ENCODE results near the gene RFPL3.
"Not testable (repeated sequence)": the region's sequence is repeated elsewhere in the genome, so short reads cannot be mapped to it uniquely, and the experiment has no call there.

RFPL3 gene
- 0 reads per million in 4 experiments for total RNA-seq

DNA sequence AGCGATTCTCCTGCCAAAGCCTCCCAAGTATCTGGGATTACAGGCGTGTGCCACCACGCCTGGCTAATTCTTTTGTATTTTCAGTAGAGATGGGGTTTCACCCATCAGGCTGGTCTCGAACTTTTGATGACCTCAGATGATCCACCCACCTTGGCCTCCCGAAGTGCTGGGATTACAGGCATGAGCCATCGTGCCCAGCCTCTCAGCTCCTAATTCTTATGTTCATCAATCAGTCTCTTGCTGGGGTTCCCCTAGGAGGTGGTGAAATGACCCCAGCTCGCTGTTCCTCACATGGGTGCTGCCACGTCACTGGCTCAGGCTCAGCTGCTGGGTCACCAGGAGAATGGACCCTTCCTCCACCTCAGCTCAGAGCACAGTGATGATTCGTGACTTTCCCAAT is at the start of gene RFPL3:
Gene RFPL3 (plus strand): TSS at position 301 of the 400 bp plus-strand sequence. CDS start 205 bp downstream, outside the sequence.
- not testable (repeated sequence) for DNase-seq

GRCh38 chr22:32308191-32308590 is 49.5 kb upstream of the RFPL3 start:
- no peak for DNase-seq

DNA sequence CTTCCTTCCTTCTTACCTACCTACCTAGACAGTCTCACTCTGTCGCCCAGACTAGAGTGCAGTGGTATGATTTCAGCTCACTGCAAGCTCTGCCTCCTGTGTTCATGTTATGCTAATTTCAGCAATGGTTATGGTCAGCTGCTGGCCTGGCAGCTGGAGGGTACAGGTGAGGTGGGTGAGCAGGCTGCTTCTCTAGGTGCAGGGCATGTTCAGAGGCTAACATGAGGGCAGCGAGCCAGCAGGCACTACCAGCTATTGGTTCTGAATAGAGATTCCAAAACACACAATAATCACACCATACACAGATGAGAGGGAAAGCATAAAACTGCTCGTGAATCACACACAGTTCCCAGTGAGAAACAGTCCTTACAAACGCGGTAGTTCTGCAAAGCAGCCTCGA is 48.7 kb upstream of the RFPL3 start:
- no peak for DNase-seq

DNA sequence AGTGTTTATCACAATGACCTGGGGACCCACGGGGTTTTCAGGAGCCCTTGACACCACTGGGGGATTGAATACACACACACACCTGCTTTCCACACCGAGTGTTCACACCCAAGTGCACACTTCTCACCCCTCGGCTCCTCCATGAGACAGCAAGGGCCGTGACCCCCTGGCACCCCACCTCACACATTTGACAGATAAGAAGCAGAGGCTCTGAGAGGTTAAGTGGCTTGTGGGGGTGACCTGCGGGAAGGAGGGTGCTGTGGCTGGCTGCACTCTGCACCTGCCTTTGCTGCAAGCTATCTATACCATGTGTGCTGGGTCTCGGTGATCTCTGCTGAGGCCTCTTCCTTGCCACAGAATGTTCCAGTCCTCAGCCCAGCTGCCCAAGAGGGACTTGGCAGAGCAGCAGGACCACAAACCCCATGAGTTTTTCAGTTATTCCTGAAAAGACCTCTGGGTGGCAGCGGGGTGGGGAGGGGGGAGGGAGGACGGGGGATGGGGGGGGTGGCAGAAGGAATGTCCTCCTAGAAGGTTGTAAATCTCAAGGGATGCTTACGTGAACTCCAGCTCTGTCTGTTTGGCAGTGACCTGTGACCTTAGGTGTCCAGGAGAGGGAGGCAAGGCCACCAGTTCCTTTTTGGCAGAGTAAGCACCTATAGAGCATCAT is 47.9 kb upstream of the RFPL3 start:
- no peak for DNase-seq

DNA sequence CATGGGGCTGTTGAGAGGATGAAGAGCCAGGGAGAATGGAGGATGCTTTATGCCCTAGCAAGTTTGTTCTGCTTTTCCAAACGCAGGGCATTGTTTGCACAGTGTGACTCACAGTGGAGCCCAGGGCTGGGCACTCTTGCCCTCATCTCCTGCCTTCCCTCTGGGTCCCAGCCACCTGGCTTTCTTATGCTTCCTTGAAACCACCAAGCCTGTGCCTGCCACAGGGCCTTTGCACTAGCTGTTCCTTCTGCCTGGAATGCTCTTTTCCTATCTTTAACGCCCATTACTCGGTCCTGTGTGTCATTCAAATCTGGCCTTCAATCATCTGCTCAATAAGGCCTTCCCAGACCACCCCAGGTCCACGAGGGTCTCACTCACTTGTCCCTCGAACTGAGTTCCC is 46.9 kb upstream of the RFPL3 start:
- DNase-seq = no peak

DNA sequence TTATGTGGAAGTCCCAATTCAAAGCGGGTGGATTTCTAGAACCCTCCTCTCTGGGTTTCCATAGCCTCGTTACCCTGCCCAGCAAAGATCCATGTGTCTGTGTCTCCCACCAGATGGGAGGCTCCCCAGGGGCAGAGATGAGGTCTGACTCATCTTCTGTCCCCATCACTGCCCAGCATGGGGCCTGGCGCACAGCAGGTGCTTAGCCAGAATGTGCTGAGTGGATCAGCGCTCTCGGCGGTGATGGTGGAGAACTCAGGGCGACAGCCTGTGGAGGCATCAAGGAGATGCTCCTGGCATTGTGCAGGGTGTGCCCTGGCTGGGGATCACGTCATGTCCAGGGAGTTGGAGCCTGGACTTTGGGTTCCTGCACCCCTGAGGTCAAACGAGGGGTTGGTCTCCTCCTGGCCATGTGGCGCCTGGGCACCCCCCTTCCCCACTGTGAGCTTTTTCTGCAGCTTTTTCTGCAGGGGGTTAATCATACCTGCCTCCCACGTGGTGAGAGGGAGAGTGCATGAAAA is 46.1 kb upstream of the RFPL3 start:
- DNase-seq = no peak

DNA sequence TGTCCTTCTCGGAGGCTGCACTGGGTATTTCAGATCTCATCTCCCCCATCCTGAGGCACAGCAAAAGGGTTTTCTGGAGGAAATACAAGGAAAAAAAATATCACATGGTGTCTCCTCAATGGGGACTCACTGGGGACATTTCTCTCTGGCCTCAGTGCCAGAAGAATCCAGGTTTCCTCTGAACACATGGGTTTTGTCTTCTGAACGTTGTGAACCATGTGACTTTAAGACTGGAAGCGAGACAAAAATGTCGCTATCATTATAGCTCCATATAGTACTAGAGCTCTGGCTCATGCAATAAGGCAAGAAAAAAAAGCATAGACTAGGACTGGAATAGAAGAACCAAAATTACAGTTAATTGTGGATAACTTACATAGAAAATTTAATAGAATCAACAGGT is 44.9 kb upstream of the RFPL3 start:
- DNase-seq = no peak

GRCh38 chr22:32313532-32313931 is 44.1 kb upstream of the RFPL3 start:
- no peak for DNase-seq

DNA sequence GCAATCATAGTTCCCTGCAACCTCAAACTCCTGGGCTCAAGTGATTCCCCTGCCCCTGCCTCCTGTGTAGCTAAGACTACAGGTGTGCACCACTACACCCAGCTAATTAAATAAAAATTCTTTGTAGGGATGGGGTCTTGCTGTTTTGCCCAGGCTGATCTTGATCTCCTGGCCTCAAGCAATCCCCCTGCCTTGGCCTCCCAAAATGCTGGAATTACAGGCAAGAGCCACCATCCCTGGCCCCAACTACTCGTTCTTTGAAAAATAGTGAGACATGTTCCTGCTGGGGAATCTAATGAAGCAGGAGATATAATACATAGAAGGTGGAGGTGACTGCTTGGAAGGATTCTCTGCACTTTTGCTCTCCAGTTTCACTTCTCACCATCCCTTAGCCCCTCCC is 40.1 kb upstream of the RFPL3 start:
- DNase-seq = no peak

GRCh38 chr22:32318361-32318760 is 39.3 kb upstream of the RFPL3 start:
- DNase-seq = no peak

DNA sequence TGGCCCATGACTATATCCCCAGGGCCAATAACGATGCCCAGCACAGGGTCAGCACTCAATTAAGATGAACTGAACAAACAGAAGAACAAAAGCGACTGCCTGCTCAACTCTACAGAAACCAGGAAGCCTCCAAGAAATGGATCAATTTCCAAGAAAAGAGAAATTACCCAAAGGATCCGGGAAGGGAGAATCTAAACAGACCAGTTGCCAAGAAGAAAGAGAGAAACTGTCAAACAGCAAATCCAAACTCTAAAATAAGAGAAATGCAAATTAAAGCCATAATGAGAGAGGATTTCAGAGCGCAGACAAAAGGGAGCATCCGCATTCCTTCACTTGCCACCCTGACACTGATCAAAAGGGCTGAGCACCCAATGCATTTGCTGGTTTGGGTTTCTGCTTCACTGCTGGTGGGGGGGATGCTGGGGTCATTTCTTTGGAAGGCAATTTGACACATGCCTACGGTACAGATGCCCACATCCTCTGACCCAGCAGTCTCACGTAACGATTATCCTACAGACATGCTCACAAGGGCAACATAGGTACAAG is 37.7 kb upstream of the RFPL3 start:
- no peak for DNase-seq

DNA sequence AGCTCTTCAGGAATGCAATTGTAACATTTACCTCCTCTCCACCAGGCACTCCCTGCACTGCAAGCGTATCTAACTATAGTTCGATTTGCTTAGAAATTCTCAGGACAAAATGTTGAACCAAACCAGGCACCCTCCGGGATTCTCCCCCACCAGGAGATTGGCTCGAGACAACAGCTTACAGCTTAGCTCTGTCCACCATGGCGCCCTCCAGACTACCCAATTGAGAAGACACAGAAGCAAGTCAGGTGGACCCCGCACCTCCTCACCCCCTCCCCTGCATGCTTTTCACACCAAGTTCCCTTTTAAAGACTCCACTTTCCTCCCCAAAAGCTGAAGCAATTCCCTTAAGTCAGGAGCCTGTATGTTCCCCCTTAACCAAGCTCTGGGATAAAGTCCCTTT is 34.7 kb upstream of the RFPL3 start:
- no peak for DNase-seq

DNA sequence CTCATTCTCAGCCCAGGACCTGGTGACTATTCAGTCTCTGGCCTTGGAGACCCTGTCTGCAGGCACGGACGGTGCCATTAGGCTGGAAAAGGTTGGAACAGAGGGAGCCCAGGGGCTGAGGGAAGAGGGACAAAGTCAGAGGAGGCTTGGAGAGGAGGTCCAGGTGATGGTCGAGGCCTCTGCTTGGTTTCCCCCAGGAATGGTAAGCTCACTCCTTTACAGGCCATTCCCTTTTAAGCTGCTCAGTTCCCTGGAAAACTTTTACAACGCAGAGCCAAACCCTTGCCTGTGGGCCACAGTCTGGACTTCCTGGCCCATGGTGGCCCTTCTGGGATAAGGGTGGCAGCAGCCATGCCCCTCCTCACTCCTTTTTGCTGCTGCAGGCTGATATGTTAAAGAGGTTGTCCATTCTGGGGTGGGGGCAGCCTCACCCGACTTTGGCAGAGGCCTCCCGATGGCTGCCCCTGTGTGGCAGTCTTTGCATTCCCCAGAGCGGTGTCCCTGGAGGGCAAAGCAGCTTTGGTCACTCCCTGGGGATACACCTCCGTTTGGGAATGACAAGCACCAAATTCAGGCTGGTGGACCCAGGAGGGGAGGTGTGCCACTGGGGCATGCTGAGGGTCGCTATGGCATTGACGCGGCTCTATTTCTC is 34.0 kb upstream of the RFPL3 start:
- DNase-seq = no peak

- no peak for DNase-seq
Measured at GRCh38 chr22:32324505-32325415, 32.9 kb upstream of the RFPL3 start.

DNA sequence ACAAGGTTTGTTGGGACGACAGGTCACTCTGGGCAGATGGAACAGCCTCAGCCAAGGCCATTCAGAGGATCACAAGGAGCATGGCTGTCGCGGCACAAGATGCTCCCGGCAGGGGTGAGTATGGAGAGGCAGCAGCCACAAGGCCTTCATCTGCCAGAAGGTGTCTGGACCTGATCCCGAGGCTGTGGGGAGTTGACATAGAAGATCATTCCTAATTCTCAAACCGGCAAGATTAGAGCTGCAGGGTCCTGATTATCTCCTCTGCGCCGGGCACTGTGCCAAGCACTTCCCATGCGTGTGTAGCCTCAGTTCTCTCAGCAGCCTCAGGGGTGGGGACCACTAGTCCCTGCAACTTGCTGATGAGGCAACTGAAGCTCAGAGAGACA is 32.3 kb upstream of the RFPL3 start:
- no peak for DNase-seq

- DNase-seq = no peak
Measured at GRCh38 chr22:32325811-32326237, 31.8 kb upstream of the RFPL3 start.

DNA sequence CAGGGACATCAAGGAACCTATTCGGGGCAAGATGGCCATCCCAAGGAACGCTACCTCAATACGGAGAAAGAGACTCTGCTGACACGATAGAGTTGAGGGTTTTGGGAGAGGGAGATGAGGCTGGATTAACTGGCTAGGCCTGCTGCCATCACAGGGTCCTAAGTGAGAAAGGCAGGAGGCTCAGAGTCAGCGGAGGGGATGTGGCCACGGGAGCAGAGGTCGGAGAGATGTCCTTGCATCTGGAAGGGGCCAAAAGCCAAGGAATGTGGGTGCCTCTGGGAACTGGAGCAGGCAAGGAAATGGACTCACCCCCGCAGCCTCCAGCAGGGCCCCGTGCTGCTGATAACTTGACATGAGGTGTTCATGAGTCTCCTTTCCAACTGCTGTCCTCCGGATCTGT is 31.0 kb upstream of the RFPL3 start:
- DNase-seq = no peak

GRCh38 chr22:32327066-32327465 is 30.6 kb upstream of the RFPL3 start:
- no peak for DNase-seq

DNA sequence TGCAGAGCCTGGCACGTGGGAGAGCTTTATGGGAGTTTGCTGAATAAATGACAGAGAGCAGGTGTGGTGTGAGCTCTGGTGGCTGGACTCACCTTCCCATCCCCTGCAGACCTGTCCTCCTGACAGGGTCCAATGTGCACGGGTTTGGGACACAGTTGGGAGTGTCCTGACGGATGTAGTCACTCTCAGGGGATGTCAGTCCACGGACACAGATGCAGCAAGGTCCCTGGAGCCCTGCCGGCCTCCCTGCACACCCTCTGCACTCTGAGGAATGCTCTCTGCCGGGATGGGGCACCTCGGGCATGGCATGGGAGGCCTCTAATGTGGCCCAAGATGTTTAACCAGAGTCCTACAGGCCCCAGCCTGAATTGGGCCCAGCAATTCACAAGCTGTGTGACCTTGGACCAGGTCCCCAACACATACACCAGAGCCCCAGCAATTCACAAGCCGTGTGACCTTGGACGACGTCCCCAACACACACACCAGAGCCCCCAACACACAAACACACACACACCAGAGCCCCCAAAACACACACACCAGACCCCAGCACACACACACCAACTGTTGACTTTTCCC is 30.0 kb upstream of the RFPL3 start:
- DNase-seq = no peak

GRCh38 chr22:32328306-32329201 is 29.1 kb upstream of the RFPL3 start:
- no peak for DNase-seq

DNA sequence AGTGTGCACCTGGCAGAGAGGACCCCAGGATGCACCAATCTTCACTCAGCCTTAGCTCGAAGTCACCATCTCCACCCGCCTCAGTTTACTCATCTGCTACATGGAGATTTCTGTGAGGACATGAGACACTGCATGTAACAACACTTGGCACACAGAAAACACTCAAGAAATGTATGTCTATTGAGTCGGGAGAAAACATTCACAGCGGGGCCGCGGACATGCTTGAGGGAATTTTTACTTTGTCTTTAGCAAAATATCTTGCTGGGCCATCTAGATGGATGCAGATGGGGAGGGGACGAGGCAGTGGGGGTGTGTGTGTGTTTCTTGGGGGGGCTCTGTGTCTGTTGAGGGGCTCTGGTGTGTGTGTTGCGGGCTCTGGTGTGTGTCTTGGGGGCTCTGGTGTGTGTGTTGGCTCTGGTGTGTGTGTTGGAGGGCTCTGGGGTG is 28.4 kb upstream of the RFPL3 start:
- no peak for DNase-seq

Data from effector CD8-positive, alpha-beta T cell (primary cell).